ENCODE data around the gene BRCA2. TPM values are rescaled to one million over a fixed set of nuclear protein-coding genes. Genes with fewer than 3 reads are reported as not detected.

Gene BRCA2
- total RNA-seq (2014; rRNA removed; shearing (Covaris generic)): 7.7 and 14.7 TPM in 2 replicates

GRCh38 chr13:32315238-32316027 lies at the start of gene BRCA2, which contains the start of gene ZAR1L:
BRCA2 (plus strand) TSS chr13:32315508; CDS start chr13:32316461, 953 bp downstream.
ZAR1L (minus strand) TSS chr13:32315363; CDS start chr13:32311925, 3,438 bp downstream.
- H3K36me3 ChIP-seq: peaks cover 20% of the 10 kb centered on the region
- H3K27me3 ChIP-seq (replicated peaks): no peaks in the 10 kb centered on the region
- H3K9me3 ChIP-seq (replicated peaks): no peaks in the 10 kb centered on the region
- peak within 1 kb of the TSS; percentile 100 for H3K27ac ChIP-seq
- peaks cover 19% of the 10 kb centered on the region for H3K4me1 ChIP-seq (replicated peaks)
- peak within 1 kb of the TSS; percentile 64 for H3K4me3 ChIP-seq
- DNase-seq (ENCODE audit: low read depth in 1 of 2, low spot score in 2 of 2): peak; percentile 85 to 89

GRCh38 chr13:32265726-32266125 lies 49.6 kb upstream of the BRCA2 start:
- DNase-seq (ENCODE audit: low read depth in 1 of 2, low spot score in 2 of 2): no peak
- H3K27ac ChIP-seq: no peak overlapping the region
- H3K4me3 ChIP-seq: no peak overlapping the region
- peaks cover 32% of the 10 kb centered on the region for H3K4me1 ChIP-seq (replicated peaks)
- no peaks in the 10 kb centered on the region for H3K9me3 ChIP-seq (replicated peaks)
- no peaks in the 10 kb centered on the region for H3K36me3 ChIP-seq
- no peaks in the 10 kb centered on the region for H3K27me3 ChIP-seq (replicated peaks)

GRCh38 chr13:32266130-32266529 lies 49.2 kb upstream of the BRCA2 start:
- H3K36me3 ChIP-seq: no peaks in the 10 kb centered on the region
- peaks cover 28% of the 10 kb centered on the region for H3K4me1 ChIP-seq (replicated peaks)
- H3K27ac ChIP-seq: no peak overlapping the region
- H3K4me3 ChIP-seq: no peak overlapping the region
- H3K9me3 ChIP-seq (replicated peaks): no peaks in the 10 kb centered on the region
- H3K27me3 ChIP-seq (replicated peaks): no peaks in the 10 kb centered on the region
- no peak for DNase-seq (ENCODE audit: low read depth in 1 of 2, low spot score in 2 of 2)

- H3K4me3 ChIP-seq: no peak overlapping the region
- no peak for DNase-seq (ENCODE audit: low read depth in 1 of 2, low spot score in 2 of 2)
- H3K4me1 ChIP-seq (replicated peaks): peaks cover 17% of the 10 kb centered on the region
- H3K9me3 ChIP-seq (replicated peaks): no peaks in the 10 kb centered on the region
- no peaks in the 10 kb centered on the region for H3K27me3 ChIP-seq (replicated peaks)
- no peak overlapping the region for H3K27ac ChIP-seq
- no peaks in the 10 kb centered on the region for H3K36me3 ChIP-seq
Observed at GRCh38 chr13:32267836-32268439, 47.4 kb upstream of the BRCA2 start.

- no peak for DNase-seq (ENCODE audit: low read depth in 1 of 2, low spot score in 2 of 2)
- Histone ChIP-seq H3K4me3 (no peak overlapping the region), H3K4me1 (replicated peaks) (peaks cover under 1% of the 10 kb centered on the region), H3K27ac (no peak overlapping the region), H3K27me3 (replicated peaks) (no peaks in the 10 kb centered on the region), H3K9me3 (replicated peaks) (no peaks in the 10 kb centered on the region), H3K36me3 (no peaks in the 10 kb centered on the region)
Observed at GRCh38 chr13:32272021-32272683, 43.2 kb upstream of the BRCA2 start.

GRCh38 chr13:32277839-32278238 lies 37.5 kb upstream of the BRCA2 start:
- no peaks in the 10 kb centered on the region for H3K36me3 ChIP-seq
- H3K9me3 ChIP-seq (replicated peaks): no peaks in the 10 kb centered on the region
- no peak overlapping the region for H3K4me3 ChIP-seq
- H3K27ac ChIP-seq: no peak overlapping the region
- H3K4me1 ChIP-seq (replicated peaks): peaks cover 16% of the 10 kb centered on the region
- H3K27me3 ChIP-seq (replicated peaks): no peaks in the 10 kb centered on the region
- DNase-seq (ENCODE audit: low read depth in 1 of 2, low spot score in 2 of 2): no peak

GRCh38 chr13:32278426-32278825 lies 36.9 kb upstream of the BRCA2 start:
- no peaks in the 10 kb centered on the region for H3K27me3 ChIP-seq (replicated peaks)
- no peak for DNase-seq (ENCODE audit: low read depth in 1 of 2, low spot score in 2 of 2)
- no peak overlapping the region for H3K4me3 ChIP-seq
- H3K27ac ChIP-seq: no peak overlapping the region
- H3K36me3 ChIP-seq: no peaks in the 10 kb centered on the region
- H3K9me3 ChIP-seq (replicated peaks): no peaks in the 10 kb centered on the region
- peaks cover 16% of the 10 kb centered on the region for H3K4me1 ChIP-seq (replicated peaks)

- Histone ChIP-seq H3K4me3 (no peak overlapping the region), H3K27ac (no peak overlapping the region), H3K4me1 (replicated peaks) (peaks cover 33% of the 10 kb centered on the region), H3K36me3 (no peaks in the 10 kb centered on the region), H3K9me3 (replicated peaks) (no peaks in the 10 kb centered on the region), H3K27me3 (replicated peaks) (no peaks in the 10 kb centered on the region)
- DNase-seq (ENCODE audit: low read depth in 1 of 2, low spot score in 2 of 2): no peak
Observed at GRCh38 chr13:32281096-32281495, 34.2 kb upstream of the BRCA2 start.

- Histone ChIP-seq H3K36me3 (no peaks in the 10 kb centered on the region), H3K9me3 (replicated peaks) (no peaks in the 10 kb centered on the region), H3K4me3 (no peak overlapping the region), H3K27ac (no peak overlapping the region), H3K27me3 (replicated peaks) (no peaks in the 10 kb centered on the region), H3K4me1 (replicated peaks) (peaks cover 32% of the 10 kb centered on the region)
- DNase-seq (ENCODE audit: low read depth in 1 of 2, low spot score in 2 of 2): no peak
Observed at GRCh38 chr13:32282096-32282711, 33.1 kb upstream of the BRCA2 start.

GRCh38 chr13:32284927-32285632 lies 30.2 kb upstream of the BRCA2 start:
- H3K4me1 ChIP-seq (replicated peaks): peaks cover 21% of the 10 kb centered on the region
- no peaks in the 10 kb centered on the region for H3K27me3 ChIP-seq (replicated peaks)
- DNase-seq (ENCODE audit: low read depth in 1 of 2, low spot score in 2 of 2): peak; percentile 59 to 82
- H3K9me3 ChIP-seq (replicated peaks): no peaks in the 10 kb centered on the region
- H3K27ac ChIP-seq: peak overlapping the region; percentile 86
- H3K4me3 ChIP-seq: no peak overlapping the region
- no peaks in the 10 kb centered on the region for H3K36me3 ChIP-seq

GRCh38 chr13:32285633-32285965 lies 29.7 kb upstream of the BRCA2 start:
- no peaks in the 10 kb centered on the region for H3K27me3 ChIP-seq (replicated peaks)
- no peaks in the 10 kb centered on the region for H3K9me3 ChIP-seq (replicated peaks)
- H3K4me1 ChIP-seq (replicated peaks): peaks cover 21% of the 10 kb centered on the region
- no peaks in the 10 kb centered on the region for H3K36me3 ChIP-seq
- no peak for DNase-seq (ENCODE audit: low read depth in 1 of 2, low spot score in 2 of 2)
- no peak overlapping the region for H3K4me3 ChIP-seq
- H3K27ac ChIP-seq: peak overlapping the region; percentile 86

GRCh38 chr13:32297206-32297605 lies 18.1 kb upstream of the BRCA2 start:
- Histone ChIP-seq H3K9me3 (replicated peaks) (no peaks in the 10 kb centered on the region), H3K4me1 (replicated peaks) (no peaks in the 10 kb centered on the region), H3K27ac (no peak overlapping the region), H3K4me3 (no peak overlapping the region), H3K27me3 (replicated peaks) (no peaks in the 10 kb centered on the region), H3K36me3 (no peaks in the 10 kb centered on the region)
- DNase-seq (ENCODE audit: low read depth in 1 of 2, low spot score in 2 of 2): no peak

- Histone ChIP-seq H3K27me3 (replicated peaks) (no peaks in the 10 kb centered on the region), H3K9me3 (replicated peaks) (no peaks in the 10 kb centered on the region), H3K4me1 (replicated peaks) (no peaks in the 10 kb centered on the region), H3K27ac (no peak overlapping the region), H3K4me3 (no peak overlapping the region), H3K36me3 (no peaks in the 10 kb centered on the region)
- DNase-seq (ENCODE audit: low read depth in 1 of 2, low spot score in 2 of 2): no peak
Observed at GRCh38 chr13:32298695-32299094, 16.6 kb upstream of the BRCA2 start.

Data from SJSA1 (cell line).